Large intestine (tissue), 3 donors: ENCODE measurements around the gene SMNDC1. TPM values are rescaled to one million over a fixed set of nuclear protein-coding genes. Genes with fewer than 3 reads are reported as not detected.

ENCODE experiments used
- DNase-seq, 2 donors: peaks; one replicate each; pipeline versions ENCODE4 v3.0.0 to v3.0.0-alpha.2; 2013
- H3K27ac ChIP-seq: one replicate; pipeline ENCODE4 v1.5.1; 2013; ENCODE audit warnings: low read length
- H3K27me3 ChIP-seq: 2 replicates; pipeline ENCODE4 v1.6.1; 2013; ENCODE audit warnings: low read length; ENCODE audit not compliant: control insufficient read depth, insufficient read depth
- H3K36me3 ChIP-seq: 2 replicates; pipeline ENCODE4 v1.6.1; 2013; ENCODE audit warnings: low read length; ENCODE audit not compliant: control insufficient read depth, insufficient read depth
- H3K4me1 ChIP-seq: one replicate; pipeline ENCODE4 v1.6.1; 2013; ENCODE audit warnings: low read length; ENCODE audit not compliant: control insufficient read depth, insufficient read depth
- H3K4me3 ChIP-seq: one replicate; pipeline ENCODE4 v1.5.1; 2013; ENCODE audit warnings: low read length
- H3K9me3 ChIP-seq: one replicate; pipeline ENCODE4 v1.6.1; 2013; ENCODE audit warnings: mild to moderate bottlenecking, low read depth, low read length, moderate library complexity; ENCODE audit not compliant: control insufficient read depth
- WGBS: methylation state at CpG from one replicate; pipeline ENCODE4 v1.1.5; 2013; ENCODE audit warnings: low lambda C conversion rate; ENCODE audit not compliant: insufficient coverage; 5-methylcytosine and 5-hydroxymethylcytosine counted together
- polyA plus RNA-seq: library from polyadenylated mRNA; unstranded; fragments of 120-200 nt; gene quantifications from one replicate; pipeline ENCODE4 v1.2.1, GENCODE V29; 2013

The SMNDC1 gene
- polyA plus RNA-seq, 1 donor = 33.8 TPM

GRCh38 chr10:110286841-110287240 is 17.9 kb downstream of the SMNDC1 start:
- no peak overlapping the region for H3K4me3 ChIP-seq
- no peak overlapping the region for H3K27ac ChIP-seq
- no peaks in the 10 kb centered on the region for H3K27me3 ChIP-seq
- WGBS = 79% methylated on average over 2 of the region's 2 CpGs
- peaks cover 28% of the 10 kb centered on the region for H3K36me3 ChIP-seq
- peaks cover 4% of the 10 kb centered on the region for H3K4me1 ChIP-seq
- no peak for DNase-seq
- no peaks in the 10 kb centered on the region for H3K9me3 ChIP-seq

GRCh38 chr10:110285501-110285900 is 19.2 kb downstream of the SMNDC1 start:
- WGBS = no CpG with 5 or more reads among the region's 2 CpGs

DNA sequence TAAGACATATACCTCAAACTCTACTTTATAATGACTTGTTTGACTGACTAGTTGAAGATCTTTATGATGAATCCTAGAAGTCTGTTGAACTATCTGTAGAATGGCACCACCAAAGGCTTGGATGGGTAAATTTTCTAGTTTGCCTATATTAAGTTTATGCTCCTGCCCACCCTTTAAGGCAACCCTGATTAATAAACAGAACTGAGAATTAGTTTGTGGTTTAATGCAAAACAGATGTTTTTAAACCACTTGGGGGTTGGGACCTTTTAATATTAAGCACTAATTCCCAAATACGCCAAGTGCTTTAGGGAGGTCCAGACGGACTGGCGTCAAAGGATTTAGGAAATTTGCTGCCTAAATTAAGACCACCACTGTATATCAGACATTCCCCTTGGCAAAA is 20.5 kb downstream of the SMNDC1 start:
- Histone ChIP-seq H3K4me1 (peaks cover 5% of the 10 kb centered on the region), H3K27me3 (no peaks in the 10 kb centered on the region), H3K36me3 (peaks cover 23% of the 10 kb centered on the region), H3K9me3 (no peaks in the 10 kb centered on the region), H3K27ac (no peak overlapping the region), H3K4me3 (no peak overlapping the region)
- 100% methylated on average over 2 of the region's 3 CpGs for WGBS
- DNase-seq = no peak

More at GRCh38 chr10:110285501-110285900, 19.2 kb downstream of the SMNDC1 start:
- Histone ChIP-seq H3K4me1 (peaks cover 4% of the 10 kb centered on the region), H3K27me3 (no peaks in the 10 kb centered on the region), H3K4me3 (no peak overlapping the region), H3K9me3 (no peaks in the 10 kb centered on the region), H3K36me3 (peaks cover 25% of the 10 kb centered on the region), H3K27ac (no peak overlapping the region)
- no peak for DNase-seq

DNA sequence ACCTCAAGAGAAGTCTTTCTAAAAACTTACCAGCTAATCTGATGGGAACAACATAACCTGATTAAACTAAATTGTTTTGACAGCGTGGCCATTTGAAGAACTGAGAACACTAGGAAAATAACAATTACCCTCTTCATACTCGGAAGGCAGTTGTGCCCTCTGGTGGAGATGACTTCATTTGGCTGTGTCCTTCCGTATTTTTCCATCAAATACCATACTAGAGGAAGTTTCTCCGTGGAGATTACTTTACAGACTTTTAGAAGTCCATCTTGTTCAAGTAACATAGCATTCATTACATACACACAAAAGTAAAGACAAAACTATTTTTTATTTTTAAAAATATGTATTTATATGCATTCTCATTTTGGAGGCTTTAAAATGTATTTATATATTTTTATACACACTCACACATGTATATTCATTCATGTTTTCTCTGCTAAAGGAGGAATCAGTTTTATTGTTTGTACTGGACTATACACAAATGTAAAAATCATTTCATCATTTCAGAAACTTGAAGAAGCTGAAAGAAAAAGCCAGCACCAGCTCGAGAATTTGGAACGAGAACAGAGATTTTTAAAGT is 25.2 kb downstream of the SMNDC1 start:
- H3K4me1 ChIP-seq = peaks cover 5% of the 10 kb centered on the region
- no peak overlapping the region for H3K4me3 ChIP-seq
- 100% methylated on average over 2 of the region's 6 CpGs for WGBS
- DNase-seq = peak; percentile 48 to 71
- H3K9me3 ChIP-seq = no peaks in the 10 kb centered on the region
- no peaks in the 10 kb centered on the region for H3K27me3 ChIP-seq
- peaks cover 3% of the 10 kb centered on the region for H3K36me3 ChIP-seq
- H3K27ac ChIP-seq = no peak overlapping the region

DNA sequence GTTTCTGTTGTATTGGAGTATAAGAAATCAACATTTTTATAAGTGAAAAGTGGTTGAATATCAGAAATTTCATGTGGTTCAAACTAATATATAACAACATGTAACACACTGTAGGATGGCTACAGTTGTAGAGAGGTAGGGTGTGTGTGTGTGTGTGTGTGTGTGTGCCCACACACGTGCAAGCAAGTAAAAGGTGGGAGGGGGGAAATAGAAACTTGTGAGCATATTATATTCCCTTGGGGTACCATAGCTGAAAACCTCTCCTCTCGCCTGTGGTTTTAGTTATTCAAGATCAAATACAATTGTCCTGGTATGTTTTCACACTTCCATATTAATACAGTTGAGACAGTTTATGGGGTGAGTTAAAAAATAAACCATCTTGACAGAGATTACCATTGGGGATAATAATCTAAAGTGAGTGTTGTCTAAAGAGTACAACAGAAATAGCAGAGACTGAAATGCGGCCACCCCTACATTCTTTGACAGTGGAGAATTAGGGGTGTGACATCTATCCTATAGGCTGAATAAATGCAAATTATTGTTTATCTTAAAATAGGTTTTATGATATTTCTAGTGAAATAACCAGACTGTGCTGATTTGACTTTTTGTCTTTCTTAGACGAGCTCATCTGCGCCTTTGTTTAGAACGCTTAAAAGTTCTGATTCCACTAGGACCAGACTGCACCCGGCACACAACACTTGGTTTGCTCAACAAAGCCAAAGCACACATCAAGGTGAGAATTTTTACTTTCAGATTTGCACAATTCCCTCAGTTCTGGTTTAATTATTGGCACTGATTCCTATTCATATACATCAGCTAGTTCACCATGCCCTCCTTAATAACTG is 25.9 kb downstream of the SMNDC1 start:
- no peak for DNase-seq
- Histone ChIP-seq H3K27me3 (no peaks in the 10 kb centered on the region), H3K4me1 (peaks cover 5% of the 10 kb centered on the region), H3K4me3 (no peak overlapping the region), H3K27ac (no peak overlapping the region), H3K9me3 (no peaks in the 10 kb centered on the region), H3K36me3 (peaks cover 3% of the 10 kb centered on the region)
- WGBS = no CpG with 5 or more reads among the region's 7 CpGs

GRCh38 chr10:110277591-110277990 is 27.1 kb downstream of the SMNDC1 start:
- no peak for DNase-seq
- no peaks in the 10 kb centered on the region for H3K27me3 ChIP-seq
- no CpG with 5 or more reads among the region's 2 CpGs for WGBS
- H3K4me1 ChIP-seq = peaks cover 5% of the 10 kb centered on the region
- no peak overlapping the region for H3K4me3 ChIP-seq
- peaks cover 3% of the 10 kb centered on the region for H3K36me3 ChIP-seq
- H3K27ac ChIP-seq = no peak overlapping the region
- H3K9me3 ChIP-seq = no peaks in the 10 kb centered on the region

DNA sequence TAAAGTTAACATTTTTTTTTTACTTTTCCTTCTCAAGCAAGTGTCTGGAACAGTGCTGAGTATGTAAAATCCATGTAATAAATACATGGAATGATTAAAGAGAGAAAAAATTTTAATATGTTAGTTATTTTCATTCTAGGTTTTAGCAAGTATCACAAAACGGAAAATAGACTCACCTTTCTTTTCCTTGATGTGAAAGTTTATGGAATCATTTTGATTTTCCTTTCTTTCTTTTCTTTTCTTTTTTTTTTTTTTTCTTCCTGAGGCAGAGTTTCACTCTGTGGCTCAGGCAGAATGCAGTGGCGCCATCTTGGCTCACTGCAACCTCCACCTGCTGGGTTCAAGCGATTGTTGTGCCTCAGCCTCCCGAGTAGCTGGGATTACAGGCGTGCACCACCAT is 28.1 kb downstream of the SMNDC1 start:
- no peak overlapping the region for H3K27ac ChIP-seq
- 100% methylated on average over 1 of the region's 5 CpGs for WGBS
- H3K4me1 ChIP-seq = peaks cover 5% of the 10 kb centered on the region
- no peak overlapping the region for H3K4me3 ChIP-seq
- H3K9me3 ChIP-seq = no peaks in the 10 kb centered on the region
- no peak for DNase-seq
- H3K36me3 ChIP-seq = peaks cover 3% of the 10 kb centered on the region
- H3K27me3 ChIP-seq = no peaks in the 10 kb centered on the region

DNA sequence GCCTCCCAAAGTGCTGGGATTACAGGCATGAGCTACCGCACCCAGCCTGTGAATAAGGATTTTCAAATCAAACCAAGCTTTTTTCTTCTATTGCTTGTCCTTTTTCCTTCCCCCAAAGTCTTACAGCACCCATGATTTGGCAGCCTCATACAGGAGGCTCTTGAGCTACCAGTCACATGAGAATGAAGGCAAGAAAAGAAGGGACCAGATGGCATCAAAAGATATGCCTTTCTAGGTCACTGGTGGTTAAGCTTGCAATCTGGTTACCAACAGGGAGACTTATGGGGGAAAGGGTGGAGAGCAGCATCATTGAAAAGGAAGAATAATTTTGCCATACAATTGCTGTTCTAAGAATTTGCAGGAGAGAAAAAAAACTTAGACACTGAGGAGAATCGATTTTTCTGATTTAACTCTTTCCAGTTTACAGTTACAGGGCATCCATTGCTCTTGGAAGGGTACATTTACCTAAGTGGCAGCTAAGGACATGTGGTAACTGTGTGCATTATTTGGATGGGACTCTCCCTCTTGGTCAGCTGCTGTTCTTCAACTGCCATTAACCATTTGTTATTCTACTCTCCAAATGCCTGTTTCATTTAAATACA is 29.5 kb downstream of the SMNDC1 start:
- no peak for DNase-seq
- H3K4me1 ChIP-seq = peaks cover 5% of the 10 kb centered on the region
- H3K27ac ChIP-seq = no peak overlapping the region

GRCh38 chr10:110274647-110275046 is 30.1 kb downstream of the SMNDC1 start:
- no peaks in the 10 kb centered on the region for H3K27me3 ChIP-seq
- H3K4me1 ChIP-seq = peaks cover 8% of the 10 kb centered on the region
- no peak for DNase-seq
- no peak overlapping the region for H3K27ac ChIP-seq
- no peaks in the 10 kb centered on the region for H3K36me3 ChIP-seq
- WGBS = 100% methylated on average over 1 of the region's 6 CpGs
- no peaks in the 10 kb centered on the region for H3K9me3 ChIP-seq
- no peak overlapping the region for H3K4me3 ChIP-seq

More for the DNA sequence above, 29.5 kb downstream of the SMNDC1 start:
- Histone ChIP-seq H3K27me3 (no peaks in the 10 kb centered on the region), H3K36me3 (peaks cover 3% of the 10 kb centered on the region), H3K9me3 (no peaks in the 10 kb centered on the region), H3K4me3 (no peak overlapping the region)
- WGBS = no CpG with 5 or more reads among the region's 2 CpGs

DNA sequence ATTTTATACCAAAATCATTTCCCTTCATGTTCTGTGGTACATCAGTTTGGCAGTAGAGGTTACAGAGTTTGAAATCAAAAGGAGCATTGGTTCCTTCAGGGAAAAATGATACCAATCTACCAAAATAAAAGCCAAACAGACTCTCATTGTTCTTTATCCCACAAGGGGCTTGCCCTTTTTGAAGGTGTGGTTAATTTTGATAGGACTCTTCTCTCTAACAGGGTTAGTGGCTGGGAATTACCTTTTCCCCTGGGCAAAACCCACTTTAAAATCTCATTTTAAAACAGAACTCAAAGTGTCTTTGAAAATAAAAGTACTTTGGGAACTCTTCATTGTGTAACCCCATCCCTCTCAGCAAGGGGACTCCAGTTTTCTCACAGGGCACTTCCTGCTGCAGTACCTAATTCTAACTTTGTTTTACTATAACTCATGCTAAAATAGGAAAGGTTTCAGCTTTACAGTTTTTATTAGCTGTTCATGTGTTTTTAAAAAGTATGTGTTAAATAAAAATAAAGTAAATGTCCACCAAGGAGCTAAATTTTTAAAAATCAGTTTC is 30.6 kb downstream of the SMNDC1 start:
- Histone ChIP-seq H3K36me3 (no peaks in the 10 kb centered on the region), H3K9me3 (no peaks in the 10 kb centered on the region), H3K27ac (no peak overlapping the region), H3K27me3 (no peaks in the 10 kb centered on the region), H3K4me3 (no peak overlapping the region), H3K4me1 (peaks cover 6% of the 10 kb centered on the region)
- no peak for DNase-seq
